ENCODE data around the gene EIF4EBP2. TPM values are rescaled to one million over a fixed set of nuclear protein-coding genes. Genes with fewer than 3 reads are reported as not detected.

Gene EIF4EBP2
- total and polyA plus RNA-seq, 9 donors: 37.7 to 99.2 (median 72.5) TPM

DNA sequence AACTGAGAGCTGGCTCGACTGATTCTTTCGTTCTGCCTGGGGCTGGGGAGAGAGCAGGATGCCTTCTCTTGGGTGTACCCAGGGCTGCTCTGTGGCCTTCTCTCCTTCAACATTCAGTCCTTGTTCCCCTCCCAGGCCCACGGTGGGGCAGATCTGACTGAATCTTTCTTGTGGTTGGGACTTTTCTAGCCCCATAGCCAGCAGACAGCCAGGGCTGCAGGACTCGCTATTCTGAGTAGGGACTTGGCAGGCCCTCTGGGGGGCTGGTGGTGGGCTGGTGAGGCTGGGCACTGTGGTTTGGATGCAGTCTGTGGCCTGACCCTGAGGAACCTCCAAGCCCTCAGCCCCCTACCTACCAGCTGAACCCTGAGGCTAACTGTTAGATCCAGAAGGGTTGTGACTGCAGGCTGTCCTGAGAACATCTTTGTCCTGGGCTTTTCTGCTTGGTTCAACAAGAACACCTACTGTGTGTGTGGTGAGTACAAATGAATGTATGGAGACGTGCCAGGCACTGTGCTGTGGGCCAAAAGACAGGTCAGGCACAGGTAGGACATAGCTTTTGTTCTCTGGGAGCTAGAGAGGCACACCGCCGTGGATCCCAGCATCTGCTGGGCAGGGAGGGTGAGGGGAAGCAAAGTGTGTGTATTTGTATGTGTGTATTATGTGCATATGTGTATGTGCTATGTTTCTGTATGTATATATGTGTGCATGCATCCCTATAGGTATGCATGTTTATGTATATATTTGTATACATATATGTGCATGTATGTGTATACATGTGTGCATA, 72.5 kb downstream of the EIF4EBP2 start:
- intact Hi-C loops (cut with DNase I): no loop called here
- H3K27me3 ChIP-seq: no peaks in the 10 kb centered on the region
- DNase-seq: no peak
- TF ChIP-seq EP300 (IDR thresholded peaks at IDR 0.05) (no peak), POLR2A (IDR thresholded peaks at IDR 0.05) (no peak)
- H3K4me3 ChIP-seq: no peak overlapping the region
- H3K27ac ChIP-seq: no peak overlapping the region
- no peaks in the 10 kb centered on the region for H3K36me3 ChIP-seq
- WGBS, 3 donors: 68 to 77% (median 72%) methylated on average over 7 of the region's 7 CpGs
- H3K9me3 ChIP-seq: no peaks in the 10 kb centered on the region
- peaks cover 9% of the 10 kb centered on the region for H3K4me1 ChIP-seq (ENCODE audit: insufficient read depth)

DNA sequence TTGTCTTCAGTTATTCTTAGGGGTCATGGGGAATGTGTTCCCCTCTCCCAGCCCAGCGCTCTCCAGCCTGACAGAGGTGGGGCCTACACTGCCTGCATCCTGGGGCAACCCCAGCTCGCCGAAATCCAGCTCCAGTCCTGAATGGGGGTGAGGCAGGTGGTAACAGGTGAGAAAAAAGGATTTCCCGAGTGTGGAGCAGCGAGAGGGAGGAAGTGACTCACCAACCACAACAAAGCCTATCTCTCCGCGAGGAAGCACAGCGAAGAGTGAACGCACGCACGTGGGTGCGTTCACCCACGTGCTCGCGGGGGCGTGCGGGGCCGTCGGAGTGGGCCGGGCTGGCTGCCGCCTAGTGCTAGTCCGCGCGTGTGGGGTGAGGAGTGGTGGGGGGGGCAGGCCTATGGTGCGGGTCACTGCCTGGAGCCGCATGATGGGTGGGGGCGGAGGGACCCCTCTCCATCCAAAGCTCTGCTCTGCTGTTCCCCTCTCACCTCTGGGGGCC, 73.8 kb downstream of the EIF4EBP2 start:
- Histone ChIP-seq H3K9me3 (no peaks in the 10 kb centered on the region), H3K4me1 (ENCODE audit: insufficient read depth) (peaks cover 20% of the 10 kb centered on the region), H3K27ac (peak overlapping the region; percentile 4 to 71), H3K27me3 (no peaks in the 10 kb centered on the region), H3K4me3 (peak overlapping the region; percentile 50), H3K36me3 (no peaks in the 10 kb centered on the region)
- intact Hi-C loops (cut with DNase I): no loop called here
- WGBS, 3 donors: 7 to 9% (median 9%) methylated on average over 26 to 27 of the region's 27 CpGs
- DNase-seq: peak; percentile 53 to 73 (median 71)
- no peak for TF ChIP-seq POLR2A (IDR thresholded peaks at IDR 0.05)
- TF ChIP-seq CTCF (IDR thresholded peaks at IDR 0.05): no peak
- no peak for TF ChIP-seq EP300 (IDR thresholded peaks at IDR 0.05)

Other genes starting within 250 kb of the EIF4EBP2 start
- gene SAR1A, start 233.6 kb upstream of the EIF4EBP2 start, total RNA-seq: 100 to 1,000 TPM in 4 of 7 donors, 10 to 100 TPM in 3; 53.9 to 125 (median 105) TPM
- 10 to 100 TPM; 38.3 to 60.9 TPM for gene SAR1A, start 233.6 kb upstream of the EIF4EBP2 start, polyA plus RNA-seq
- 100 to 1,000 TPM in 1 of 7 donors, 10 to 100 TPM in 6; 36.8 to 162 (median 78.4) TPM for gene PPA1, start 170.7 kb upstream of the EIF4EBP2 start, total RNA-seq
- gene PPA1, start 170.7 kb upstream of the EIF4EBP2 start, polyA plus RNA-seq: 10 to 100 TPM; 66.8 to 93.3 TPM
- 1 to 10 TPM in 1 of 7 donors, under 1 TPM in 6; 0.15 to 1.1 (median 0.24) TPM for gene NPFFR1, start 120.1 kb upstream of the EIF4EBP2 start, total RNA-seq
- gene NPFFR1, start 120.1 kb upstream of the EIF4EBP2 start, polyA plus RNA-seq: under 1 TPM; 0.04 to 0.10 TPM
- gene LRRC20, start 21.5 kb upstream of the EIF4EBP2 start, total RNA-seq: 1 to 10 TPM; 2.1 to 9.4 (median 4.0) TPM
- gene LRRC20, start 21.5 kb upstream of the EIF4EBP2 start, polyA plus RNA-seq: 1 to 10 TPM; 4.9 to 6.2 TPM
- not detected for gene NODAL, start 37.5 kb downstream of the EIF4EBP2 start, total RNA-seq
- gene NODAL, start 37.5 kb downstream of the EIF4EBP2 start, polyA plus RNA-seq: under 1 TPM in 1 of 2 donors, not detected in 1; 0.04 TPM
- gene PALD1, start 74.6 kb downstream of the EIF4EBP2 start, total RNA-seq: 10 to 100 TPM in 2 of 7 donors, 1 to 10 TPM in 5; 3.3 to 10.5 (median 6.8) TPM
- 1 to 10 TPM; 2.2 to 7.5 TPM for gene PALD1, start 74.6 kb downstream of the EIF4EBP2 start, polyA plus RNA-seq
- gene PRF1, start 198.6 kb downstream of the EIF4EBP2 start, total RNA-seq: 1 to 10 TPM in 6 of 7 donors, under 1 TPM in 1; 0.78 to 5.1 (median 1.3) TPM
- 1 to 10 TPM in 1 of 2 donors, under 1 TPM in 1; 0.58 to 4.5 TPM for gene PRF1, start 198.6 kb downstream of the EIF4EBP2 start, polyA plus RNA-seq